CD4-positive, alpha-beta T cell treated with Interleukin-12 subunit alpha and Interleukin-12 subunit beta, for 1 hour (primary cell): ENCODE data around the gene REG1A.

Experiments
- DNase-seq: peaks from one replicate; pipeline ENCODE4 v3.0.0-alpha.2; 2020

Gene REG1A

DNA sequence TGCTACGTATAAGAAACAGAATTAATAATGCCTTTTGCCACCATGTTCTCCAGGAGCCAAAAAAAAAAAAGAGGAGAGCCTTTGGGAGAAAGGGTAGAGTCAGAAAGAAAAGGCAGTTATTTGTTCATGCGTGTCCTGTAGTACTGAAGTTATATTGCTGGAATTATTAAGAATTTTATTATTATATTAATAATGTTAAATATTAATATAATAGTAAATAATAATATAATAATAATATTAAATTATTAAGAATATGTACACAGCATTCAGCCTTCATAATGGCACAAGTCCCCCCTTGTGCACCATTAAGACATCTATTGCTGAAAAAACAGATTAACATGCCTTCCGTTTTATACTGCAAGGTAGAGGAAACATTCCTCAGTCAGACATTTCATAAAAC lies 8.1 kb downstream of the REG1A start:
- no peak for DNase-seq

DNA sequence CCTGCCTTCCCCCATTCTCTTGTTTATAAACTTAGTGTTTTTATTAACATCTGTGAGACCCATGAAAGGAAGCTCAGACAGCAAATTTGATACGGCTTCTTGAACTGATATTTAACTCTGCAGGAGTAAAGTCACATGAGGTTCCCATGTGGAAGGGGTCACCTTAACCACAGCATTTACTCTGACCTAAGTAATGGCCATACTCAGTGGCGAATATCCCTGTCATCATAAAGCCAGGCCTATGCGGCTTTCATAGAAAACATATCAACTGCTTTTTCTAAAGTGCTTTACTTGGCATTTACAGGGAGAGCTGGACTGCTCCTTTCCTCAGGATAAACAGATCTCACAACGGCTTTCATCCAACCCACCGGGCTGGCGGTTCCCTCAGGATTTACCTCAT lies 9.0 kb downstream of the REG1A start:
- no peak for DNase-seq

DNA sequence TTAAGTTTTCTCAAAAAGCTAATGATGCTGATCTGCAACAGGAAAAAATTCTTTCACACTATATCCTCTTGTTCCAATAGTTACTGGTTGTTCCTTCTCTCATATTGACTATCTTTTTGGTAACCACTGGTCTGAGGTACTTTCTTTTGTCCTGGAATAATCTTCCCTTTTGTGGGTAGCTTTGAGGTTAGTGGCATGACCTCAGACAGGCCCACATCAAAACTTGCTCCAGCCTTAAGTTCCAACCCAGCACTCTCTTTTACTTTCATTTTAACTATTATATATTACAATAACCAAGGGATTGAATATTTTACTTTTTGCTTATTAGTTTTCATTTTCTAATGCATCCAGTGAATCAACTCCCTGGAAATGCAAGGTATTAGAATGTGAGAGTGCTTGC lies 9.5 kb downstream of the REG1A start:
- no peak for DNase-seq

DNA sequence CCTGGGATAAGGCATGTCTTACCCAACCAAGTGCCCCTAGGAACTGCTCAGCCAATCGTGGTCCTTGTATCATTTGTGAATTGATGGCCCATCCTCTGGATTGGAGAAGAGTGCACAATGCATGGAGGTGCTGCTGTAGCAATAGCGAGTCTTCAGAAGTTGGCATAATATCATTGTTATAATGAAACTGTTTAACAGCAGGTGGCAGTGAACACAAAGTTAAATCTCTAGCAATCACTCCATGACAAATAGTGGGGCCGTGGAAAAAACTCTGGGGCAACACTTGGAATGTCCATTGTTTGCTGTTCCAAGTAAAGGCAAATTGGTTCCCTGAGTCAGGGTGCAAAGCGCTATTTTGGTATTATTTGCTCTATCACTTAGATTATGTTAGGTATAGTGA lies 11.4 kb downstream of the REG1A start:
- DNase-seq: no peak

DNA sequence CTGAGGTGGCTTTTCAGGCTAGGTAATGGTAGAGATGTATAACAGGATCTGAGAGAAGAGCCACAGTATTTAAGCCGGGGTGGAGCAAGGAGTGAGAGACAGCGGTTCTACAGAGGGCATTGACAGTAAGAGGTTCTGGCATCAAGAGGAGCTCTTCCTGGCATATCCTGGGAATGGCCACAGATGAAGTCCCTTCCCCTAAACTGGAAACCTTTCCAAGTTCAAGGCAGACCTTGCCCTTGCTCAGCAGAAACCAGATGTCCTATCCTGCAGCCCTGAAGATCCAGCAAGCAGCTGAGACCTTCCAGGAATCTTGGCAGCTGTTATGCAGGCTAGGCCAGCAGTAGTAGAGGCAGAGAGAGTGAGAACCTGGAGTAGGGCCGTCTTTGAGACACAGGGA lies 18.1 kb downstream of the REG1A start:
- no peak for DNase-seq

DNA sequence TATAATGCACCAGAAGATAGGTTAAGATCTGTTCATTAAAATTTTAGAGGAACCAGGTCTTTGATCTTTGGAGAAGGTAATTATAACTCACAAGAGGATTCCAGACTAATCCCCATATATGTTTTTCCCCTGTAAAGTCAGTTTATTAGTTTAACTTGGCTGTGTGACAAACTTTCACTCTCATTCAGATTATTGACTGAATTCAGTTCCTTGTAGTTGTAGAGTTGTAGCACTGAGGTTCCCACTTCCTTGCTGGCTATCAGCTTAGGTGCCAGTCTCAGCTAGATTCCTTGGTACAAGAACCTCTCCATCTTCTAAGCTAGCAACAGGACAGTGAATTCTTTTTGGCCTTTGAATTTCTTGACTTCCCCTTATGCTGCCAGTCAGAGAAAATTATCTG lies 19.1 kb downstream of the REG1A start:
- no peak for DNase-seq

DNA sequence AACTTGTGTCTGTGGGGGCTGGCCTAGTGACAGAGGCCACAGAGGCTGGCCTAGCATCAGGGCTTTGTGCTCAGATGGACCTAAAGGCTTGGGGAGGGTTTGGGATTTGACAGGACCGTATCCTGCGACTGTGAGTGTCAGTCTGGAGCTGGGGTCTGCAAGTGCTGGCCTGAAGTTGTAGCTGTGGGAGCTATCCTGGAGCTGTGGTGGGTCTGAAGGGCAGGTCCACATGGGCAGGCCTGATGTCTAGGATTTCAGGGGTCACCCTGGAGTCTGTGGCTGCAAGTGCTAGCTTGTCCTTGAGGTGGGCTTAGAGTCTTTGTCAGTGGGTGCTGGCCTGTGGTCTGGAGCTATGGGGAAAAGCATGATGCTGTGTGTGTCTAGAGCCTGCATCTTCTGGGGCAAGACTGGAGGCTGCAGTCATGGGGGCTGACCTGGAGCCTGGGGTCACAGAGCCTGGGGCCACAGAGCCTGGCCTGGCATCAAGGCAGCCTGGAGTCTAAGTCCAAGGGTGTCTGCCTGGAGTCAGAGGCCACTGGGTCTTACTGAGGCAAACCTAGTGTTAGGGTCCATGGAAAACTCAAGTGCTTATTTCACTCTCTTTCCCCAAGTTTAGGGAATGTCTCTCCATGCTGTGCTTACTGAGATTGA lies 35.7 kb downstream of the REG1A start:
- DNase-seq: no peak

DNA sequence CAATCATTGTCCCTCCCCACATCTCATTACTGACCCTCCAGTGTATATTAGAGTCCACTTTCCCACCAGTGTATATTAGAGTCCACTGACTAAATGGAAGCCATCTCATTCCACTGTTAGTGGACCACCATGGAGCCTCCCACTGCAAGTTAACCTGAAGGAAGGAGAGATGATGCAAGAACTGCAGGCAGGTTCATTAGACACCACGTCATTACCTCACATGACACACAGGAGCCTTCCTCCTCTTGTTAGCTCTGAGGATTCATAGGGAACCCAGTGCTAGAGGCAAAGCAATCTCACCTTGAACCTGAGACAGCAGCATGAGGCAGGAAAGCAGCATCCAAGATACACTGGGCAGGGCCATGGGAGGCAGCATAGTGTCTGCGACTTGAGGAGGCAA lies 38.7 kb downstream of the REG1A start:
- no peak for DNase-seq

DNA sequence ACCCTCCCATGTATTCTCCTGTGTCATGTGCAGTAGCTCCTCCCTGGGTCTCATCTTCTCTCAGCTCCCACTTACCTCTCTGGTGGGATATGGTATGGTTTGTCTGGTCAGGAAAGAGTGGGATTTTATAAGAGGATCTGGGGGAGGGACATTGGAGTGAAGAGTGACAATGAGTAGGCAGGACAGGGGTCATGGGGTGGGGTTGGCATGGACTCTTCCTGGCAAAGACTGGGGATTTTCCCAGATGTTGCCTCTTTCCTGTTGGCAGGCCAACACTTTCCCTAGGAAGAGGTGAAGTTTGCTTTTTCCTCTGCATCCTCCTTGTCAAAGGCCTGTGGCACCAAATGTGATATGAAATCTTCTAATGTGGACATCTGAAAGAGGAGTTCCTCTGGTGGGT lies 39.4 kb downstream of the REG1A start, which contains the start of gene REG3A:
Gene REG3A (minus strand): TSS at position 101 of the 400 bp plus-strand sequence. CDS start 348 bp downstream, outside the sequence.
- DNase-seq: no peak

DNA sequence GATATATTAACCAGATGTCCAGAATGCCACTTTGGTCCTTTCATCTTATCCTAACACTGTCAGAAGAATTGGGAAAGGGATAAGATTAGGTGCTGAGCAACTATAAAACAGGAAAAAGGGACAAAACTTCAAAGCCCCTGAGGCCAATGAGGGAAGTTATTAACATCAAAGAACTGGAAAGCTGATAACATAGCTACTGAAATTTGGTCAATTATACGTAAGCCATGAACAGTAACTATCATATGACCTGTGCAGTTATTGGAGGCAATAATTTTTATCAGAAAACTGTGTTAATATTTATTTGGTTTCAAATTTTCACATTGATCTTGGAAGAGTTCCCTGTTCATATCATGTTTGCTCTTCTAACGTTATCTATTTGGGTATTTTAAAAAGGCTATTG lies 41.8 kb downstream of the REG1A start:
- no peak for DNase-seq

DNA sequence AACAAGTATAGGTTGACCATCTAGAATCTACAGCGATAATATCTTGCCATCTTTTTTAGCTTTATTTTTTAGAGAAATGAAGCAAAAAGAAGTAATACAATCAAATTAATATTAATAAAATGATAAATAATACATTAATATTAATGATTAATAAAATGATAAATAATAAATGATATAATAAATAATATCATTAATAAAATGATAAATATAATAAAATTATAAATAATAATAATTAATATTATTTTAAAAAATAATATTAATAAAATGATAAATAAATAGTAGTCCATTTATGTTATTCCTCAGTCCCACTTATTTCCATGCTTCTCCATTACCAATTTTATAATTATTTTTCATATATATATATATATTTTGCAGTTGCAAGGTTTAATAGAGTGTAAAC lies 42.5 kb downstream of the REG1A start:
- no peak for DNase-seq

DNA sequence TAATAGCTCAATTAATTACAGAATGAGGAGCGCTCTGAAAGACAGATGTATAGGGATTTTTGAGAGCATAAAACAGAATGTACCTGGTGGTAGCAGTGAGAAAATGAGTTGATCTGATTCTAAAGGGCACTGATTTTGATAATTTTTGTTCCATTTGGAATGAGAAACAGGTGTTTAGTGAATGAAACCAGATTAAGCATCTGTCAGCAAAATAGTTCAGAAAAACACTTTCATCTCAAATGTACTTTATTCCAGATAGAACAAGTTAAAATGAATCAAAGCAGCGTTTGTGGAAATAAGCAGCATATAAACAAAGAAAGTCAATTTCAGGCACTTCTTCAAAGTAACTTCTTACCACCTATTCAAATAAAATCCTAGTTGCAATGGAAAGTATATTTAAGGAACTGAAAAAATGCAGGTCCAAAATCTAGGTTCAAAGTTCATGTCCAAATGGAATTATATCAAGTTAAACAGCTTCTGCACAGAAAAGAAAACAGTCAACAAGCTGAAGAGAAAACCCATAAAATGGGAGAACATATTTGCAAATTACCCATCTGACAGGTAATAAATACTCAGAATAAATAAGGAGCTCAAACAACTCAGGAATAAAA lies 51.2 kb downstream of the REG1A start:
- no peak for DNase-seq
